Mesodermal cell (in vitro differentiated cells): ENCODE results near the gene IQCN.

Source experiments
- H3K27ac ChIP-seq: 2 replicates; pipeline ENCODE4 v1.7.0; 2013; ENCODE audit warnings: mild to moderate bottlenecking, low read depth, low read length, moderate library complexity; ENCODE audit not compliant: severe bottlenecking
- H3K36me3 ChIP-seq: 2 replicates; pipeline ENCODE4 v1.7.1; 2013; ENCODE audit warnings: mild to moderate bottlenecking, low read length, moderate library complexity; ENCODE audit not compliant: control insufficient read depth, insufficient read depth
- H3K4me1 ChIP-seq: one replicate; pipeline ENCODE4 v1.7.1; 2013; ENCODE audit warnings: mild to moderate bottlenecking, low read length; ENCODE audit not compliant: insufficient read depth, control insufficient read depth, poor library complexity, severe bottlenecking
- H3K4me3 ChIP-seq: 2 replicates; pipeline ENCODE4 v1.7.0; 2013; ENCODE audit warnings: low read length, control low read depth, mild to moderate bottlenecking; ENCODE audit not compliant: insufficient read depth, poor library complexity, severe bottlenecking; ENCODE audit errors: extremely low read depth
- H3K9me3 ChIP-seq: 2 replicates; pipeline ENCODE4 v1.7.1; 2013; ENCODE audit warnings: mild to moderate bottlenecking, low read length, moderate library complexity; ENCODE audit not compliant: control insufficient read depth
- WGBS, 2 experiments: methylation state at CpG; one replicate each; pipeline ENCODE4 v1.1.5; 2013; ENCODE audit warnings: missing lambda C conversion rate in 2 of 2; ENCODE audit not compliant: insufficient coverage in 2 of 2; 5-methylcytosine and 5-hydroxymethylcytosine counted together

The IQCN gene

GRCh38 chr19:18304458-18305310 lies 30.4 kb upstream of the IQCN start:
- Histone ChIP-seq H3K4me1 (peaks cover 18% of the 10 kb centered on the region), H3K4me3 (peak overlapping the region; percentile 31)
- WGBS, 2 experiments: 11 to 12% methylated on average over 27 of the region's 29 CpGs

GRCh38 chr19:18304208-18304457 lies 29.9 kb upstream of the IQCN start:
- Histone ChIP-seq H3K4me1 (peaks cover 23% of the 10 kb centered on the region), H3K36me3 (peaks cover 31% of the 10 kb centered on the region), H3K27ac (peak overlapping the region; percentile 93), H3K4me3 (no peak overlapping the region), H3K9me3 (no peaks in the 10 kb centered on the region)
- WGBS, 2 experiments: 10 to 21% methylated on average over 2 of the region's 2 CpGs

More at GRCh38 chr19:18304458-18305310, 30.4 kb upstream of the IQCN start:
- Histone ChIP-seq H3K9me3 (no peaks in the 10 kb centered on the region), H3K27ac (peak overlapping the region; percentile 93), H3K36me3 (peaks cover 36% of the 10 kb centered on the region)

GRCh38 chr19:18301718-18302111 lies 27.5 kb upstream of the IQCN start:
- no peak overlapping the region for H3K27ac ChIP-seq
- H3K9me3 ChIP-seq: no peaks in the 10 kb centered on the region
- WGBS, 2 experiments: 84 to 97% methylated on average over 2 to 3 of the region's 4 CpGs
- peaks cover 8% of the 10 kb centered on the region for H3K36me3 ChIP-seq
- H3K4me1 ChIP-seq: peaks cover 39% of the 10 kb centered on the region
- no peak overlapping the region for H3K4me3 ChIP-seq

- 75 to 85% methylated on average over 16 to 17 of the region's 18 CpGs for WGBS, 2 experiments
- Histone ChIP-seq H3K4me3 (no peak overlapping the region), H3K36me3 (peaks cover 2% of the 10 kb centered on the region), H3K27ac (peak overlapping the region; percentile 25), H3K9me3 (no peaks in the 10 kb centered on the region), H3K4me1 (peaks cover 39% of the 10 kb centered on the region)
Measured at GRCh38 chr19:18300930-18301717, 26.9 kb upstream of the IQCN start.

- Histone ChIP-seq H3K4me1 (peaks cover 30% of the 10 kb centered on the region), H3K27ac (no peak overlapping the region), H3K36me3 (no peaks in the 10 kb centered on the region), H3K9me3 (no peaks in the 10 kb centered on the region), H3K4me3 (no peak overlapping the region)
- 93 to 100% methylated on average over 1 to 2 of the region's 9 CpGs for WGBS, 2 experiments
Measured at GRCh38 chr19:18299654-18300053, 25.4 kb upstream of the IQCN start.

GRCh38 chr19:18298601-18299000 lies 24.3 kb upstream of the IQCN start:
- no peaks in the 10 kb centered on the region for H3K36me3 ChIP-seq
- WGBS, 2 experiments: 89 to 96% methylated on average over 3 of the region's 6 CpGs
- no peak overlapping the region for H3K4me3 ChIP-seq
- no peak overlapping the region for H3K27ac ChIP-seq
- peaks cover 21% of the 10 kb centered on the region for H3K4me1 ChIP-seq
- no peaks in the 10 kb centered on the region for H3K9me3 ChIP-seq

- Histone ChIP-seq H3K4me1 (peaks cover 25% of the 10 kb centered on the region), H3K27ac (no peak overlapping the region), H3K9me3 (no peaks in the 10 kb centered on the region), H3K4me3 (no peak overlapping the region), H3K36me3 (no peaks in the 10 kb centered on the region)
- WGBS, 2 experiments: 68 to 81% methylated on average over 3 to 4 of the region's 4 CpGs
Measured at GRCh38 chr19:18297308-18297707, 23.1 kb upstream of the IQCN start.

GRCh38 chr19:18295034-18295451 lies 20.8 kb upstream of the IQCN start:
- Histone ChIP-seq H3K9me3 (no peaks in the 10 kb centered on the region), H3K4me3 (no peak overlapping the region), H3K4me1 (peaks cover 30% of the 10 kb centered on the region), H3K27ac (no peak overlapping the region), H3K36me3 (no peaks in the 10 kb centered on the region)
- 79 to 94% methylated on average over 2 to 4 of the region's 4 CpGs for WGBS, 2 experiments

- H3K36me3 ChIP-seq: no peaks in the 10 kb centered on the region
- H3K4me1 ChIP-seq: peaks cover 30% of the 10 kb centered on the region
- no peaks in the 10 kb centered on the region for H3K9me3 ChIP-seq
- no peak overlapping the region for H3K27ac ChIP-seq
- 46 to 56% methylated on average over 4 to 5 of the region's 9 CpGs for WGBS, 2 experiments
- no peak overlapping the region for H3K4me3 ChIP-seq
Measured at GRCh38 chr19:18294467-18294864, 20.2 kb upstream of the IQCN start.

GRCh38 chr19:18293642-18294466 lies 19.6 kb upstream of the IQCN start:
- Histone ChIP-seq H3K4me3 (no peak overlapping the region), H3K36me3 (no peaks in the 10 kb centered on the region), H3K27ac (peak overlapping the region; percentile 98), H3K4me1 (peaks cover 25% of the 10 kb centered on the region), H3K9me3 (no peaks in the 10 kb centered on the region)
- 66 to 73% methylated on average over 14 to 16 of the region's 18 CpGs for WGBS, 2 experiments
